Stimulated activated CD4-positive, alpha-beta T cell treated with anti-CD3 and anti-CD28 coated beads, TNF-alpha, amount 100 ng/mL, for 48 hours (primary cell): Measurements from ENCODE around the gene LAMB4.

Experiments used
- DNase-seq, 3 donors: peaks; one replicate each; pipeline ENCODE4 v3.0.0-alpha.2; 2020; ENCODE audit warnings: low read depth in 3 of 3

LAMB4 gene

DNA sequence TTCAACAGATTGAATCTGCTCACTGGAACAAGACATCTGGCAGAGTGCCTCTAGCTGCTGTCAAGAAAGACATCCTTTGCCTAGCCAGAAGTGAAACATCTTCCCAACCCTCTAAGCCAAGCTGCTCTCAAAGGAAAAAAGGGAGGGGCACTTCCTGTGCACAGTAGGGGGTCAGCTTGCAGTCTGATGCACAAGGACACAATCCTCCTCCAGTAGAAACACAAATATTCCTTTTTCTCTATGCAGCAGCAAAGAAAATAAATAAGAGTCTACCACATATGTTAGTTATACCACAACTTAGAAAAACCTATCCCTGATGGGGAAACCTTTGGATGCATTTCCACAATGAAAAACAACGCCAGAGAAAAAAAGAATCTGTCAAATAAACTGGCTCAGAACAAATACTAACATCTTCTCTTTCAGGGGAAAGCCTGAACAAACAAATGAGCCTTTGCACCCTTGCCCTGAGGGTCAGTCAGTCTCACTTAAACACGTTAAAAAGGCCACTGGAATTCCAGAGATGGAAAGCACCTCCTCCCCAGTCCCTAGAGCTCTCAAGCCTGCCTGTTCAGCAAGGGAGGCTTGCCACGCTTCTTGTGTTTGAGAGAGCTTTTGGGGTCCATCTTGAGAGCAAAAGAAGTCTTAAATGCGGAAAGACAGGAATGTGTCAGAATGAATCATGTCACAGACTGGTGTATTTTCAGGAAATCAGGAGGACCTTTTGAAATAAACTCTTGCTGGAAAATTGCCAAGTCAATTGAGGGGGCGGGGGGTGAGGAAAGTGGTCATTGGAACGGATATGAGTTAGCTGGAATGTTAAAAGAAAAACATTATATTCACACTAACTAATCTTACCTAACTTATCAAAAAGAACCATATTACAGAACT, 134.7 kb downstream of the LAMB4 start:
- no peak for DNase-seq

DNA sequence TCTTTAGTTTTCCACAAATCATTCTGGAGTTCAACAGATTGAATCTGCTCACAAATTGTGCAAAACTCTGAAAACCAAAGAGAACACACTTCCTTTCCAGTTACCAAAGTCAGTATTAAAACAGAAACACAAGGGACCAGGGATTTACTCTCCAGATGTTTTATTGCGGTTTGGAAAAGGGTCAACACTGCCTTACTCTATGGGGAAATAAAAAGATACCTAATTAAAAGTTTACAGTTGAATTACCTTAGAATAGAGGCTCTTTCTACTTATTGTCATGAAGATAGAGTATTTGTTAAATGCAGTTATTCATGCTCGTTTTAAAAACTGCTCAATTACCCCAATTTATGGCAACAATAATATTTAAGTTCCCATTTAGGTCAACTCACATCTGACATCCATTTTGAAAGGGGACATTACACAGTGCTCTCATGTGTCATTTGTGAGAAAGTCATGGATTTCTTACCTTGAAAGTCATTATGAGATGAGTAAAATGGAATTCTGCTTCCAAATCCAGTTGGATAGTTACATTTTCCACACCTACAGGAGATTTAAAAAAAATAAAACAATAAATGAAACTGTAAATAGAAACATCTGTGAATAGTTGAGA, 135.6 kb downstream of the LAMB4 start:
- DNase-seq, result no peak

DNA sequence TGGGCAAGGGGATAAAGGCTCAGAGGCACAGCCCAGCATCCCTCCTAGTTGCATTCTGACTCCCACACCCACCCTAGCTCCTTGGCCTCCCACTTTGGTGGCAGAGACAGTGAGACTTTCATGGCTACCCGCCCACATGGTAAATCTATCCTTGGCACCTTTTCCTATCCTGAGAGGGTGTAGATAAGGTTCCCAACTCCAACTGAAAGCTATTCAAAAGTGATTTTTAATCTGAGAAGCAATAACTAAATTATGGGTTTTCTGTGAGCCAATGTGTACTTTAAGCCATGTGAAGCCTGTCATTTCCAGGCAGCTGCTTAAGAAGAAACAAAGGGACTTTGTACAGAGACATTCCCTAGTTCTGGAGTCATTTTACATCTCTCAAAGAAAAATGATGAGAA, 136.3 kb downstream of the LAMB4 start:
- DNase-seq, result no peak

DNA sequence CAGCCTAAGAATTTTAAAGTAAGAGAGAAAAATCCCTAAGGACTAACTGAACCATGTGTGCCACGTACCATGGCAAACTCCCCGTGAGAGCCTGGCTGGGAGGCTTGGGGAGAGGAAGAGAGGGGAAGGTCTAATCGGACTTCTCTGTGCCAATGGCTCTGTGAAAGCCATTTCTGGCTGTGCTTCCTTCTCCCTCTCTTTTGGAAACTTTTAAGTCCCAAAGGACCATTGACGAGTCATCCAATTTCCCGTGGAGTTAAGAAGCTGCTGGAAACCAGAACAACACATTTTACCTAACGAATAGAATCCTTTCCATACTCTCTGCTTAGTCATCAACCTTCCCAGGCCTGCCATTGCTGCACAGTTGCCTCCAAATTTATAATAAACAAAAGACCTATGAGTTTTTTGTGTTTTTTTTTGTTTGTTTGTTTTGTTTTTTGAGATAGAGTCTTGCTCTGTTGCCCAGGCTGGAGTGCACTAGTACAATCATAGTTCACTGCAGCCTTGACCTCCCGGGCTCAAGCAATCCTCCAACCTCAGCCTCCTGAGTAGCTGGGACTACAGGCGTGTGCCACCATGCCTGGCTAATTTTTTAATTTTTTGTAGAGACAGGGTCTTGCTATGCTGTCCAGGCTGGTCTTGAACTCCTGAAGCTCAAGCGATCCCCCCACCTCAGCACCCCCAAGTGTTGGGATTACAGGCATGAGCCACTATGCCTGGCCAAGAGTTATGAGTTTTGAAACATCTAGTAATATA, 140.4 kb downstream of the LAMB4 start:
- no peak for DNase-seq

DNA sequence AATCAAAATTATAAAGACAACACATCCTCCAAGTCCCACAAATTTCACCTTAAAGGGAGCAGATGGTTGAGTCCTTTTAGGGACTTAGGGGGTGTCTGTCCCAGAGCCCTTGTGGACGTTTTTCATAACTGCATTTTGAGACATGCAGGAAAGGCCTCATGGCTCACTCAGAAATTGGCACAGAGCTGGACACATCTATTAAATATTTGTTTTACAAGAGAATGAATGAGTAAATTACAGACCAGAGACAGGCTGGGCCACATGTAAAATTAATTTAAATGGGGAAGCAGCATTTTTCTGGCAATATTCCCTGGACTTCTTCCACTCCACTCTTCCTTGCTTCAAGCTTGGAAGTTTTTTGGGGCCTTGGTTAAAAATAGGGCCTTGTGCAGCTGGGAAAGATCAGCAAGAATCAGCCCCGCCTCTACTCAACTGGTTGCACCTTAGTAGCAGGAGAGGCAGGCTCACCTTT, 147.2 kb downstream of the LAMB4 start:
- no peak for DNase-seq

DNA sequence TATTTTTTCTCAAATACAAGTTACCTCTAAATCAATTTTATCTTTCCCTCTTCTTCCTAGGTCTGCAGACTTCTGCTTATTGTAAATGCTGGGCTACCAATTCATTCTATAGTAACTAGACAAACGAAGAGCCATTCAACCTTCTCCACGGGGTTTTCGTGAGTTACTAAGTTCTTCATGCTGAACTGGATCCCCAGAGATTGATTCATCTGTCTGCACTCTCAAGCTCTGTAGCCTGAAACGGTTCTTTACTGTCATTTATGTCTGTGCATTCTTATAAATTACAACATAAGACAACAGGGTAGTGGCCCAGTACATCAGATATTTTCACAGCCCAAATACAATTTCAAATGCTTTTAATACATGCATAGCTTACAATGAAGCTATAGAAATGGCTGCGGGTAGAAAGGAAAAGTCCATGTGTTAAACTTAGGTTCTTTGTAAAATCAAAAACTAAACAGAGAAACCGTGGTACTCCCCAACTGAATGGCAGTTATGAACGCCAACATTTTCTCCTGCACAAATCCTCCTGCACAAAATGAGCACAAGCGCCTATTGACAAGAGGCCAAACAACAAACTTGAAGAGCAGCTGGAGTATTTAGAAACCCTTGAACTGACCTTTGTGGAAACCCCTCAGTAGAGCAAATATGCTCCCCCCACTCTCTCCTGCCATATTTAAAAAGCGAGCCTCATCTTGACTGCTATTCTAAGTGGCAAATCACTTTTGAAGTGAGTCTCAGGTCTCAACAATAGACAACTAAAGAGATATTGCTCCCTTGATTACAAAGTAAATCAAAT, 147.9 kb downstream of the LAMB4 start:
- DNase-seq, result no peak

DNA sequence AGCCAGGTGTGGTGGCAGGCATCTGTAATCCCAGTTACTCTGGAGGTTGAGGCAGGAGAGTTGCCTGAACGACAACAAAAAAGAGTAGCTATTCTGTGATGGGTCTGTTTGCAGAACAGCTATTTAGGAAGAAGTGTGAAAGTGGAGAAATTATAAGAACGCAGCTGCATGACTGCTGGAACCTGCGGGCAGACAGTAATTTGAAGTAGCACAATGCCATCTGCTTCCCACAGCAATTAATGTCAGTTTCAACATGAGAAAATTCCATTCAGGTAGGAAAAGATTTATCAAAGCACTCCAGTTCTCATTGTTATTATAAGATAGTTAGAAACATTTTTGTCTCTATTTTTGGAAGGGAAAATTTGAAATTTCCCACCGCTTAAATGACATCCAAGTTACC, 148.7 kb downstream of the LAMB4 start:
- DNase-seq, result no peak

DNA sequence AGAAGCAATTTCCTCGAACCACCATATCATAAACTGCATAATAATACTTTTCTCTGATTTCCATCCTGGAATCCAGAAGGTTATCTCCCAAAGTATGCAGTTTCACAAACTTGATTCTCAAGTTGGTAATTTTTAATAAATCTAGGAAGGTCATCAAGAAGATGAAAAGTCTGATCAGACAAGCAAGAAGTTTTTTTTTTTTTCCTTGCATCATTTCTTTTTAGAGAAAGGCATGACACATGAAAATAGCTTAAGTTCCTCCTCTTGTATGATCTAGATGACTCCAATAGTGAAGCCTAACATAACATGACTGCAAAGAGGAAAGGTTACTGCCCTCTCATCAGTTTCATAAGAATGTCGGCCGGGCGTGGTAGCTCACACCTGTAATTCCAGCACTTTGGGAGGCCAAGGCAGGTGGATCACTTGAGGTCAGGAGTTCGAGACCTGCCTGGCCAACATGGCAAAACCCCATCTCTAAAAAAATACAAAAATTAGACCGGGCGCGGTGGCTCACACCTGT, 149.4 kb downstream of the LAMB4 start:
- no peak for DNase-seq

DNA sequence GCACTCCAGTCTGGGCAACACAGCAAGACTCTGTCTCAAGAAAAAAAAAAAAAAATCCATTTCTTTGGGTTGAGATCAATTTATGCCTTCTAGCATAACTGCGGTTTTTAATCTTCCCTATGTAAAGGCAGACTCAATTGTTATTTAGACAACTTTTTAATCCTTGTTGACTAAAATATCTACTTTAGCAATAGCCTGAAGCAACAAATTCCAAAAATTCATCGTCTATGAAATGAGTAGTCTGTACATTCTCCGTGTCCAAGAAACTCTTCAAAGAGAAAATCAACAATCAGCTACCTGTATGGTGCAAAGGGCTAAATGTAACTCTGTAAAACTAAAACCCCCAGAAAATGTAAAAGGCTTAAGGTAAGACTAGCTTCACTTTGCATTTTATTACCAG, 150.0 kb downstream of the LAMB4 start:
- no peak for DNase-seq

DNA sequence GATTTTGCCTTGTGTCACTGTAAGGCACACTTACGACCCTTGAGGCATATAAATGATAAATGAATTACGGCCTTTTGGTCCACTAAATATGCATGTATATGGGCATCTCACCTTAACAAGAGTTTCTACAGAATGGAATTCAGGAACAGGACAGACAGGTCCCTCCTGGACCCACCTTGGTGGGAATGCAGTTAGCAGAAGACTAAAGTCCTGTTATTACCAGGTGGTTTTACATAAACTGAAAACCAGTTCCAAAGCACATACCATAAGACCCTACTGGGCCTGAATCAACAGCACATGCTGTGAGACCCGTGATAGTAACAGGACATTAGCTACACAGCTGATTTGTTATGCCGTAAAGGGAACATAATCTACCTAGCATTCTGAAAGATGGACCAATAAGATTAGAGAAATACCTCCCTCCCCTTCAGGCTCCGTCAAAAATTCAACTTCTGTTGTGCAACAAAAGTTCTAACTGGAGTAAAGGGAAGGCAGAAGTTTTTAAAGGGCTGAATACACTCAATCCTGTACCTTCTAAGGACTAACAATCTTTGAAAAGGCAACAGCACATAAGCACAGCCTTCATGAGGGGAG, 151.2 kb downstream of the LAMB4 start:
- DNase-seq, result no peak

DNA sequence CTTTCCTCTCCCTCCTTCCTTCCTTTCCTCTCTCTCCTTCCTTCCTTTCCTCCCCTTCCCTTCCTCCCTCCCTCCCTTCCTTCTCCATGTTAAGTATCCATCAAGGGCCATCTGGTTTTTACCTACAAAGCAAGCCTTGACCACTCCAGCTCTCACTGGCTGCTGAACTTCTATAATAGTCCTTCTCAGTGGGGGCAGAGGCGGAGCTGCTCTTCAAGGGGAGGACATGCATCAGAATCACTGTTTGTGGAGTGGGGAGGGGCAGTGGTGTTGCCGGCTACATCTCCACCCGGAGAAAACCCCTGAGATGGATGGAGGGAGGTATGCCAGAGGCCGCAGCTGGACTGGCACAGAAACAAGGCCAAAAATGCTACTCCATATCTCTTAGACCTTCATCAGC, 153.1 kb downstream of the LAMB4 start:
- no peak for DNase-seq

DNA sequence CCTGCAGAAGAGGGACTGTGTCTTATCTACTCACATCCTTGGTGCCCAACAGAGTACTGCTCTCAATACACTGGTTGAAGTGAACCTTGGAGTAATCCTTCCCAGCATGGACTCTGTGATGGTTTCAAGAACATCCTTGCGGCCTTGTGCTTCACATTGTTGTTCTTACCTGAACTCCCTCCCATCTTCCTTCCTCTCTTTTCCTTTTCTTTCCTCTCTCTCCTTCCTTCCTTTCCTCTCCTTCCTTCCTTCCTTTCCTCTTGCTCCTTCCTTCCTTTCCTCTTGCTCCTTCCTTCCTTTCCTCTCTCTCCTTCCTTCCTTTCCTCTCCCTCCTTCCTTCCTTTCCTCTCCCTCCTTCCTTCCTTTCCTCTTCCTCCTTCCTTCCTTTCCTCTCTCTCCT, 153.5 kb downstream of the LAMB4 start:
- no peak for DNase-seq

DNA sequence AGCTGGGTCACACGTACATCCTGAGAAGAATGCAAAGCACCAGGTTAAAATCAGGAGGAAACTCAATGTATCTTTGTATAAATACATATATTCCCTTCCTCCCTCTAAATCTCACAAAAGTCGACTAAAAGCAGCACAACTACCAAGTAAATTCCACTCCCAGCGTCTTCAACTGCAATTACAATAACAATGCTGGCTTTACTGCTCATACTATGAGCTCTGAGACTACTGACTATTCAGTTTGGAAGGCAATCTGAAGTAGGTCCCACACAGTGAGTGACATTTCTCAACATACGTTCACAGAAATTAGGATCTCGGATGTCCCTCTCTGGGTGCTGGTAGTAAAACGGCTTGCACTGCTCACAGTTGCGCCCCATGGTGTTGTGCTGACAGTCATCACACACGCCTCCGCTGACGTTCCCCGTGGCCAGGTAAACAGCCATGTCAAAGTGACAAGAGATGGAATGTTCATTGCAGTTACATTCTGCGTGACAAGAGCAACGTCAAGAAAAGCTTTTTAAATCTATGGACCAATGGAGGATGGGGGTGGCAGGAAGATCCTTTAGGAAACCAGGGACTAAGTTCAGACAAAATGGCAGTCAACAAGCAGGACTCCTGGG, 154.7 kb downstream of the LAMB4 start:
- no peak for DNase-seq

DNA sequence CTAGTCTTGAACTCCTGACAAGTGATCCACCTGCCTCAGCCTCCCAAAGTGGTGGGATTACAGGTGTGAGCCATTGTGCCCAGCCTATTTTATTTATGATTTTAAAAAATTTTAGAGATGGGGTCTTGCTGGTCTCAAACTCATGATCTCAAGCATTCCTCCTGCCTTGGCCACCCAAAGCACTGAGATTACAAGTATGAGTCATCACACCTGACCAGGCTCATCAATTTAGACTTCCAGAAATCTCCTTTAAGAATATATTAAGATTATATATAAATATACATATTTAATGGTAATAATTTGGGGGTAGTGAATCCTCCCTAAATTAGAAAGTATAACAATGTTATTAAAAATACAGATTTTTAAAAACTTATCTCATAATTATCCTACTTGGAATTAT, 156.3 kb downstream of the LAMB4 start:
- no peak for DNase-seq
